CD8-positive, alpha-beta memory T cell (primary cell): Measurements from ENCODE around the gene ITSN1. TPM values are rescaled to one million over a fixed set of nuclear protein-coding genes. Genes with fewer than 3 reads are reported as not detected.

ENCODE experiments used
- CTCF ChIA-PET: fragments of 350-600 bp; sonication (Branson Sonifier 250); formaldehyde crosslinking; loops from one replicate; lab custom pipeline; 2021; ENCODE audit warnings: antibody characterized with exemption; lab: Charles Lee
- POLR2A ChIA-PET: fragments of 350-600 bp; sonication (Branson Sonifier 250); formaldehyde crosslinking; loops from one replicate; lab custom pipeline; 2021; ENCODE audit warnings: antibody characterized with exemption; lab: Charles Lee
- DNase-seq, 5 donors: peaks; one replicate each; pipeline versions ENCODE4 v3.0.0 to v3.0.0-alpha.2; 2020 to 2022; ENCODE audit warnings: mixed read lengths in 1 of 5
- H3K27ac ChIP-seq: one replicate; pipeline ENCODE4 v1.7.0; 2013; ENCODE audit warnings: low read depth, mild to moderate bottlenecking, low read length, moderate library complexity
- H3K27me3 ChIP-seq: 2 replicates; pipeline ENCODE4 v1.7.0; 2013; ENCODE audit warnings: low read length, mild to moderate bottlenecking; ENCODE audit not compliant: insufficient read depth, poor library complexity, severe bottlenecking
- H3K36me3 ChIP-seq: 2 replicates; pipeline ENCODE4 v1.7.0; 2013; ENCODE audit warnings: mild to moderate bottlenecking, low read length, moderate library complexity; ENCODE audit not compliant: insufficient read depth
- H3K4me1 ChIP-seq: 2 replicates; pipeline ENCODE4 v1.7.0; 2013; ENCODE audit warnings: mild to moderate bottlenecking, low read length, moderate library complexity; ENCODE audit not compliant: insufficient read depth
- H3K4me3 ChIP-seq: 2 replicates; pipeline ENCODE4 v1.7.0; 2013; ENCODE audit warnings: mild to moderate bottlenecking, low read length
- H3K9me3 ChIP-seq: 2 replicates; pipeline ENCODE4 v1.7.0; 2013; ENCODE audit warnings: mild to moderate bottlenecking, low read length
- H3K27ac Mint-ChIP-seq, 8 donors: one replicate each; pipeline ENCODE4 v1.8.0; 2020 to 2021; ENCODE audit warnings: mixed read lengths in 8 of 8, mild to moderate bottlenecking in 6 of 8, inconsistent platforms in 3 of 8, moderate library complexity in 3 of 8
- H3K27me3 Mint-ChIP-seq, 2 donors: one replicate each; pipeline ENCODE4 v1.8.0; 2020 to 2021; ENCODE audit warnings: mixed read lengths in 2 of 2, mild to moderate bottlenecking in 1 of 2, moderate library complexity in 1 of 2
- H3K36me3 Mint-ChIP-seq, 3 donors: one replicate each; pipeline ENCODE4 v1.8.0; 2020 to 2021; ENCODE audit warnings: mixed read lengths in 3 of 3, inconsistent platforms in 1 of 3, mild to moderate bottlenecking in 1 of 3
- H3K4me1 Mint-ChIP-seq, 3 donors: one replicate each; pipeline ENCODE4 v1.8.0; 2020 to 2021; ENCODE audit warnings: mixed read lengths in 3 of 3, inconsistent platforms in 1 of 3, mild to moderate bottlenecking in 1 of 3
- H3K4me3 Mint-ChIP-seq, 7 donors: one replicate each; pipeline ENCODE4 v1.8.0; 2020 to 2021; ENCODE audit warnings: mixed read lengths in 7 of 7, mild to moderate bottlenecking in 6 of 7, moderate library complexity in 4 of 7, inconsistent platforms in 2 of 7
- H3K9me3 Mint-ChIP-seq, 5 donors: one replicate each; pipeline ENCODE4 v1.8.0; 2020 to 2022; ENCODE audit warnings: mixed read lengths in 5 of 5, mild to moderate bottlenecking in 3 of 5, moderate library complexity in 2 of 5, inconsistent platforms in 1 of 5
- polyA plus RNA-seq: library from polyadenylated mRNA; unstranded; fragments of 300-500 nt; fragmentation: Illumina TruSeq; gene quantifications from one replicate; pipeline ENCODE4 v1.2.3, GENCODE V29; 2021
- total RNA-seq, 2 experiments: library from RNA; stranded (reverse); gene quantifications; one replicate each; pipeline ENCODE4 v1.2.3, GENCODE V29; 2021

Gene ITSN1
- total and polyA plus RNA-seq, 3 experiments from 2014 or later = 2.7 to 5.5 (median 4.9) TPM

- Mint-ChIP-seq H3K4me3 (no peak overlapping the region), H3K27me3 (peaks cover 2 to 6% of the 10 kb centered on the region in 2 donors), H3K4me1 (no peaks in the 10 kb centered on the region), H3K9me3 (no peaks in the 10 kb centered on the region), H3K36me3 (no peaks in the 10 kb centered on the region), H3K27ac (no peak overlapping the region)
- no peak for DNase-seq
- Histone ChIP-seq H3K36me3 (no peaks in the 10 kb centered on the region), H3K9me3 (no peaks in the 10 kb centered on the region), H3K4me3 (no peak overlapping the region), H3K27ac (no peak overlapping the region), H3K27me3 (no peaks in the 10 kb centered on the region), H3K4me1 (no peaks in the 10 kb centered on the region)
- ChIA-PET POLR2A (no interaction called here), CTCF (no interaction called here)
These were observed 232.9 kb downstream of the ITSN1 start for GRCh38 chr21:33875026-33875695.

GRCh38 chr21:33878824-33879223, 236.5 kb downstream of the ITSN1 start:
- Mint-ChIP-seq H3K27ac (no peak overlapping the region), H3K36me3 (no peaks in the 10 kb centered on the region), H3K4me1 (no peaks in the 10 kb centered on the region), H3K4me3 (no peak overlapping the region), H3K27me3 (peaks cover 2 to 6% of the 10 kb centered on the region in 2 donors), H3K9me3 (no peaks in the 10 kb centered on the region)
- H3K27ac ChIP-seq = no peak overlapping the region
- no peaks in the 10 kb centered on the region for H3K27me3 ChIP-seq
- POLR2A ChIA-PET = no interaction called here
- H3K9me3 ChIP-seq = no peaks in the 10 kb centered on the region
- CTCF ChIA-PET = no interaction called here
- no peak overlapping the region for H3K4me3 ChIP-seq
- H3K36me3 ChIP-seq = no peaks in the 10 kb centered on the region
- DNase-seq = no peak
- no peaks in the 10 kb centered on the region for H3K4me1 ChIP-seq

- Mint-ChIP-seq H3K4me1 (no peaks in the 10 kb centered on the region), H3K36me3 (no peaks in the 10 kb centered on the region), H3K9me3 (no peaks in the 10 kb centered on the region), H3K27ac (no peak overlapping the region), H3K27me3 (peaks cover 2 to 21% of the 10 kb centered on the region in 2 donors), H3K4me3 (no peak overlapping the region)
- Histone ChIP-seq H3K27ac (no peak overlapping the region), H3K4me3 (no peak overlapping the region), H3K27me3 (no peaks in the 10 kb centered on the region), H3K4me1 (no peaks in the 10 kb centered on the region), H3K9me3 (no peaks in the 10 kb centered on the region), H3K36me3 (no peaks in the 10 kb centered on the region)
- CTCF ChIA-PET = no interaction called here
- POLR2A ChIA-PET = no interaction called here
- no peak for DNase-seq
These were observed 238.3 kb downstream of the ITSN1 start for GRCh38 chr21:33880626-33881025.

- CTCF ChIA-PET = no interaction called here
These were observed 239.6 kb downstream of the ITSN1 start for GRCh38 chr21:33881689-33882440.

GRCh38 chr21:33883118-33883517, 240.8 kb downstream of the ITSN1 start:
- Histone ChIP-seq H3K36me3 (no peaks in the 10 kb centered on the region), H3K4me1 (no peaks in the 10 kb centered on the region), H3K27me3 (no peaks in the 10 kb centered on the region), H3K27ac (no peak overlapping the region), H3K9me3 (no peaks in the 10 kb centered on the region), H3K4me3 (no peak overlapping the region)
- Mint-ChIP-seq H3K4me3 (no peak overlapping the region), H3K4me1 (no peaks in the 10 kb centered on the region), H3K36me3 (no peaks in the 10 kb centered on the region), H3K9me3 (no peaks in the 10 kb centered on the region), H3K27me3 (peaks cover 2 to 19% of the 10 kb centered on the region in 2 donors), H3K27ac (peak overlapping the region in 1 of 8 donors; percentile 54)
- ChIA-PET POLR2A (no interaction called here), CTCF (no interaction called here)
- DNase-seq = no peak

More at GRCh38 chr21:33881689-33882440, 239.6 kb downstream of the ITSN1 start:
- Mint-ChIP-seq H3K27ac (no peak overlapping the region), H3K4me3 (no peak overlapping the region), H3K9me3 (no peaks in the 10 kb centered on the region), H3K36me3 (no peaks in the 10 kb centered on the region), H3K4me1 (no peaks in the 10 kb centered on the region), H3K27me3 (peaks cover 2 to 19% of the 10 kb centered on the region in 2 donors)
- Histone ChIP-seq H3K4me1 (no peaks in the 10 kb centered on the region), H3K4me3 (no peak overlapping the region), H3K27ac (no peak overlapping the region), H3K27me3 (no peaks in the 10 kb centered on the region), H3K9me3 (no peaks in the 10 kb centered on the region), H3K36me3 (no peaks in the 10 kb centered on the region)
- DNase-seq = no peak
- POLR2A ChIA-PET = no interaction called here

GRCh38 chr21:33884376-33885171, 242.3 kb downstream of the ITSN1 start:
- H3K27ac Mint-ChIP-seq = no peak overlapping the region
- CTCF ChIA-PET = no interaction called here

GRCh38 chr21:33885172-33885514, 242.8 kb downstream of the ITSN1 start:
- no peak overlapping the region for H3K27ac Mint-ChIP-seq
- CTCF ChIA-PET = no interaction called here
- H3K27me3 Mint-ChIP-seq = peaks cover 2 to 16% of the 10 kb centered on the region in 2 donors
- no peaks in the 10 kb centered on the region for H3K36me3 Mint-ChIP-seq
- Histone ChIP-seq H3K4me1 (no peaks in the 10 kb centered on the region), H3K4me3 (no peak overlapping the region), H3K27ac (no peak overlapping the region), H3K9me3 (no peaks in the 10 kb centered on the region), H3K36me3 (no peaks in the 10 kb centered on the region), H3K27me3 (no peaks in the 10 kb centered on the region)
- no peak for DNase-seq
- no peaks in the 10 kb centered on the region for H3K9me3 Mint-ChIP-seq
- no peaks in the 10 kb centered on the region for H3K4me1 Mint-ChIP-seq
- POLR2A ChIA-PET = no interaction called here
- no peak overlapping the region for H3K4me3 Mint-ChIP-seq

More at GRCh38 chr21:33884376-33885171, 242.3 kb downstream of the ITSN1 start:
- Histone ChIP-seq H3K4me3 (no peak overlapping the region), H3K27me3 (no peaks in the 10 kb centered on the region), H3K27ac (no peak overlapping the region), H3K4me1 (no peaks in the 10 kb centered on the region), H3K36me3 (no peaks in the 10 kb centered on the region), H3K9me3 (no peaks in the 10 kb centered on the region)
- POLR2A ChIA-PET = no interaction called here
- no peaks in the 10 kb centered on the region for H3K4me1 Mint-ChIP-seq
- H3K27me3 Mint-ChIP-seq = peaks cover 2 to 19% of the 10 kb centered on the region in 2 donors
- DNase-seq = no peak
- no peaks in the 10 kb centered on the region for H3K36me3 Mint-ChIP-seq
- H3K4me3 Mint-ChIP-seq = no peak overlapping the region
- no peaks in the 10 kb centered on the region for H3K9me3 Mint-ChIP-seq

- Histone ChIP-seq H3K27ac (no peak overlapping the region), H3K4me1 (no peaks in the 10 kb centered on the region), H3K4me3 (no peak overlapping the region), H3K36me3 (no peaks in the 10 kb centered on the region), H3K27me3 (no peaks in the 10 kb centered on the region), H3K9me3 (no peaks in the 10 kb centered on the region)
- Mint-ChIP-seq H3K27ac (no peak overlapping the region), H3K4me3 (no peak overlapping the region), H3K9me3 (no peaks in the 10 kb centered on the region), H3K36me3 (no peaks in the 10 kb centered on the region), H3K4me1 (no peaks in the 10 kb centered on the region), H3K27me3 (peaks cover 2 to 16% of the 10 kb centered on the region in 2 donors)
- ChIA-PET CTCF (no interaction called here), POLR2A (no interaction called here)
- no peak for DNase-seq
These were observed 244.0 kb downstream of the ITSN1 start for GRCh38 chr21:33886321-33886720.
